ENCODE measurements around the gene STX3.
"Not testable (repeated sequence)": the region's sequence is repeated elsewhere in the genome, so short reads cannot be mapped to it uniquely, and the experiment has no call there.

The STX3 gene

DNA sequence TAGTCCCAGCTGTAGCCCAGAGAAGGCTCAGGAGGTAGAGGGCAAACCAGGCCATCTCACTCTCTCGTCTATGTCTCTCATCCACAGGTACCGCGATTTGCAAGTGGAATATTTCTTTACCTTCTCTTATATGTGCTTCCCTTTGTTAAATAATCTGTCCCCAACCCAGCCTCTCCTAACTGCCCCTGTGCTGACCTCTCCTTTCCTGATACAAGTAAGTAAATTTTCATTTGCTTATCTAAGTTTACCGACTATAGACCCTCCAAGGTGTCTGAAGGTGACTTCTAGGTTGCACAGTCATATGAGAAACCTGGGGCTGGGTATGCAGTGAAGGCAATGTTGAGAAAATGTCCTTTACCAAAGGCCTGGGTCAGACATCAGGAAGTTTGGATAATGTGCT lies 90.2 kb downstream of the STX3 start, which contains the start of gene CBLIF:
Gene CBLIF (minus strand): TSS at position 101 of the 400 bp plus-strand sequence. CDS start 46 bp downstream, at position 55.
- no peak within 1 kb of the TSS for H4K8ac ChIP-seq (ENCODE audit: low read depth, low read length)
- H4K5ac ChIP-seq (ENCODE audit: low read length): no peak within 1 kb of the TSS
- H3K18ac ChIP-seq (ENCODE audit: low read length): no peak within 1 kb of the TSS
- H2BK120ac ChIP-seq (ENCODE audit: low read depth, low read length): no peak within 1 kb of the TSS
- H3K4ac ChIP-seq (ENCODE audit: low read depth, low read length): no peak within 1 kb of the TSS
- no peak within 1 kb of the TSS for H3K56ac ChIP-seq (ENCODE audit: low read length)
- H2BK5ac ChIP-seq (ENCODE audit: low read length): no peak within 1 kb of the TSS
- H3K27ac ChIP-seq (ENCODE audit: low read depth, low read length): no peak within 1 kb of the TSS
- no peak within 1 kb of the TSS for H2BK15ac ChIP-seq (replicated peaks; ENCODE audit: low read depth)
- no peak within 1 kb of the TSS for H3K9ac ChIP-seq (ENCODE audit: low read length)
- H3K27me3 ChIP-seq (ENCODE audit: insufficient read depth, low read length, poor library complexity): no peaks in the 10 kb centered on the region
- H3K79me1 ChIP-seq (ENCODE audit: low read length): no peaks in the 10 kb centered on the region
- H3K79me2 ChIP-seq (ENCODE audit: control insufficient read depth, insufficient read depth, low read length): no peaks in the 10 kb centered on the region
- H3K4me2 ChIP-seq (ENCODE audit: low read length): no peak within 1 kb of the TSS
- no peaks in the 10 kb centered on the region for H3K36me3 ChIP-seq (ENCODE audit: control insufficient read depth, insufficient read depth, low read length)
- H3K23ac ChIP-seq (ENCODE audit: low read length): no peak within 1 kb of the TSS
- DNase-seq: no peak
- H3K4me3 ChIP-seq (ENCODE audit: low read length): no peak within 1 kb of the TSS
- H3K4me1 ChIP-seq (ENCODE audit: control insufficient read depth, low read depth, low read length): no peaks in the 10 kb centered on the region
- no peak within 1 kb of the TSS for H2AK5ac ChIP-seq (ENCODE audit: low read length)
- WGBS (ENCODE audit: extremely low coverage, insufficient coverage, low lambda C conversion rate): no CpG with 5 or more reads among the region's 4 CpGs

DNA sequence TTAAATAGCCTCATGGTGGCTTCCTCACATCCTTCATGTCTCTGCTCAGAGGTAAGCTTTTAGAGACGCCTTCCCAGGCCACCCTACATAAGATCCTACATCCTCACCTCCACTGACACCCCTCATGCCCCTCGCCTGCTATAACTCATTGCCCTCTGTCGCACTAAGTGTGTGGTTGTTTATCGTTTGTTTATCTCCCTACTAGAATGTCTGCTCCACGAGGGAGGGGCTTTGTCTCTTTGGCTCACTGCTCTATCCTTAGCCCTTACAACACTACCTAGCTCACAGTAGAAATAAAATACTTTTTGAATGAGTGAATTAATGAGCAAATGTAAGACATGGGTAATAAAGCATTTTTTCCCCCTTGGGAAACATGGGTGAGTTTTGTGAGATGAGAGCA lies 91.4 kb downstream of the STX3 start:
- Histone ChIP-seq H4K8ac (ENCODE audit: low read depth, low read length) (no peak overlapping the region), H3K79me2 (ENCODE audit: control insufficient read depth, insufficient read depth, low read length) (no peaks in the 10 kb centered on the region), H3K56ac (ENCODE audit: low read length) (no peak overlapping the region), H3K27ac (ENCODE audit: low read depth, low read length) (no peak overlapping the region), H2BK120ac (ENCODE audit: low read depth, low read length) (no peak overlapping the region), H3K79me1 (ENCODE audit: low read length) (no peaks in the 10 kb centered on the region), H3K4me1 (ENCODE audit: control insufficient read depth, low read depth, low read length) (no peaks in the 10 kb centered on the region), H3K4me2 (ENCODE audit: low read length) (no peak overlapping the region), H2BK5ac (ENCODE audit: low read length) (no peak overlapping the region), H3K23ac (ENCODE audit: low read length) (no peak overlapping the region), H3K9ac (ENCODE audit: low read length) (no peak overlapping the region), H3K27me3 (ENCODE audit: insufficient read depth, low read length, poor library complexity) (no peaks in the 10 kb centered on the region), H3K36me3 (ENCODE audit: control insufficient read depth, insufficient read depth, low read length) (no peaks in the 10 kb centered on the region), H2AK5ac (ENCODE audit: low read length) (no peak overlapping the region), H4K5ac (ENCODE audit: low read length) (no peak overlapping the region), H3K18ac (ENCODE audit: low read length) (no peak overlapping the region), H3K4me3 (ENCODE audit: low read length) (no peak overlapping the region), H2BK15ac (replicated peaks; ENCODE audit: low read depth) (no peak overlapping the region), H3K4ac (ENCODE audit: low read depth, low read length) (no peak overlapping the region)
- WGBS (ENCODE audit: extremely low coverage, insufficient coverage, low lambda C conversion rate): no CpG with 5 or more reads among the region's 5 CpGs
- no peak for DNase-seq

DNA sequence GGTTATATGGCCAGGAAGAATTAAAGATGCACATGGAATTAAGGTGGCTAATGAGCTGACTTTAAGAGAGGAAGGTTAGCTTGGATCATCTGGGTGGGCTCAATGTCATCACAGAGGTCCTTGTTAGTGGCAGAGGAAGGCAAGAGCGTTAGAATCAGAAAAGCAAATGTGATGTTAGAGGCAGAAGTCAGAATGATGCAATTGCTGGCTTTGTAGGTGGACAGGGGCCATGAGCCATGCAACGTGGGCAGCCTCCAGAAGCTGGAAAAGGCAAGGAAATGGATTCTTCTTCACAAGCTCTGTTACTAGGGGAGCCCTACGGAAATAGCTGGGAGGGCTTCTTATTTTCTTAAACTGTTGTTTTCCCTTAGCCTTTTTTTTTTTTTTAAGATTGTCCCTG lies 92.5 kb downstream of the STX3 start:
- Histone ChIP-seq H2BK15ac (replicated peaks; ENCODE audit: low read depth) (no peak overlapping the region), H3K79me1 (ENCODE audit: low read length) (no peaks in the 10 kb centered on the region), H3K56ac (ENCODE audit: low read length) (no peak overlapping the region), H4K8ac (ENCODE audit: low read depth, low read length) (no peak overlapping the region), H3K18ac (ENCODE audit: low read length) (no peak overlapping the region), H2BK5ac (ENCODE audit: low read length) (no peak overlapping the region), H3K4ac (ENCODE audit: low read depth, low read length) (no peak overlapping the region), H3K9ac (ENCODE audit: low read length) (no peak overlapping the region), H3K27ac (ENCODE audit: low read depth, low read length) (no peak overlapping the region), H4K5ac (ENCODE audit: low read length) (no peak overlapping the region), H3K36me3 (ENCODE audit: control insufficient read depth, insufficient read depth, low read length) (no peaks in the 10 kb centered on the region), H2BK120ac (ENCODE audit: low read depth, low read length) (no peak overlapping the region), H2AK5ac (ENCODE audit: low read length) (no peak overlapping the region), H3K79me2 (ENCODE audit: control insufficient read depth, insufficient read depth, low read length) (no peaks in the 10 kb centered on the region), H3K4me3 (ENCODE audit: low read length) (no peak overlapping the region), H3K4me2 (ENCODE audit: low read length) (no peak overlapping the region), H3K27me3 (ENCODE audit: insufficient read depth, low read length, poor library complexity) (no peaks in the 10 kb centered on the region), H3K23ac (ENCODE audit: low read length) (no peak overlapping the region), H3K4me1 (ENCODE audit: control insufficient read depth, low read depth, low read length) (no peaks in the 10 kb centered on the region)
- no peak for DNase-seq
- no CpG with 5 or more reads among the region's 3 CpGs for WGBS (ENCODE audit: extremely low coverage, insufficient coverage, low lambda C conversion rate)

DNA sequence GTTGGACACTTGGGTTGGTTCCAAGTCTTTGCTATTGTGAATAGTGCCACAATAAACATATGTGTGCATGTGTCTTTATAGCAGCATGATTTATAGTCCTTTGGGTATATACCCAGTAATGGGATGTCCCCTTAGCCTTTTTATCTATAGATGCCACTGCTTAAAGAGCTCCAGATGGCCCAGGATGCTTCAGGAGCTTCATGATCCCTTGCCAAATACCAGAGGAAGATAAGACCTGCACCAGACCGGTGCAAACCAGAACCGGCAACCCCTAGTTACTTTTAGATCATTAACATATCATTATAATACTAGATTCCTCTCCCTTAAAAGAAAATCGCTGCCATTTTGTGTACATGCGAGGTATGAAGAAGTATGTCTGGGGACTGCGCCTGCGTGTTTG lies 93.3 kb downstream of the STX3 start:
- H2BK15ac ChIP-seq (replicated peaks; ENCODE audit: low read depth); H3K4ac ChIP-seq (ENCODE audit: low read depth, low read length); H3K23ac ChIP-seq (ENCODE audit: low read length); H3K79me1 ChIP-seq (ENCODE audit: low read length); H4K8ac ChIP-seq (ENCODE audit: low read depth, low read length); H3K27me3 ChIP-seq (ENCODE audit: insufficient read depth, low read length, poor library complexity); H3K4me3 ChIP-seq (ENCODE audit: low read length); H2BK120ac ChIP-seq (ENCODE audit: low read depth, low read length); H3K9ac ChIP-seq (ENCODE audit: low read length); H3K4me1 ChIP-seq (ENCODE audit: control insufficient read depth, low read depth, low read length); H2AK5ac ChIP-seq (ENCODE audit: low read length); H3K56ac ChIP-seq (ENCODE audit: low read length); H3K18ac ChIP-seq (ENCODE audit: low read length); H2BK5ac ChIP-seq (ENCODE audit: low read length); H3K36me3 ChIP-seq (ENCODE audit: control insufficient read depth, insufficient read depth, low read length); H3K79me2 ChIP-seq (ENCODE audit: control insufficient read depth, insufficient read depth, low read length); H3K4me2 ChIP-seq (ENCODE audit: low read length); H4K5ac ChIP-seq (ENCODE audit: low read length); DNase-seq; H3K27ac ChIP-seq (ENCODE audit: low read depth, low read length): not testable (repeated sequence)
- WGBS (ENCODE audit: extremely low coverage, insufficient coverage, low lambda C conversion rate): no CpG with 5 or more reads among the region's 6 CpGs

DNA sequence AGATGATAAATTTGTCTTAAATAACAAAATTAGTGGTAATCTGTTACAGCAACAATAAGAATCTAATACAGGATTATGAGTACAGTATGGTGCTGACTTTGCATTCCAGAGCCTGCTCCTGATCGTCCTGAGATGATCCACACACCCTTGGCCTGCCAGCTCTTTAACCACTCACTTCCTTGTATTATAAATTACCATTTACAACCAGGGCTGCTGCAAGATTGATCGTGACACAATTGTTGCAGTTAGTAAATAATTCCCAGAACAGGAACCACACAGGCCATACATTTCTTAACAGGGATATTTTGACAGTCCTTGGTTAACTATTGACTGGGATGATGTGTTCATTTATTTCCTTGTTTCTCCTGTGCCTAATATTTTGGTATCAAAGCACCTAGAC lies 94.0 kb downstream of the STX3 start:
- H4K8ac ChIP-seq (ENCODE audit: low read depth, low read length): no peak overlapping the region
- H2AK5ac ChIP-seq (ENCODE audit: low read length): no peak overlapping the region
- no peaks in the 10 kb centered on the region for H3K27me3 ChIP-seq (ENCODE audit: insufficient read depth, low read length, poor library complexity)
- H3K36me3 ChIP-seq (ENCODE audit: control insufficient read depth, insufficient read depth, low read length): no peaks in the 10 kb centered on the region
- H4K5ac ChIP-seq (ENCODE audit: low read length): no peak overlapping the region
- no peak overlapping the region for H2BK120ac ChIP-seq (ENCODE audit: low read depth, low read length)
- H3K4me3 ChIP-seq (ENCODE audit: low read length): no peak overlapping the region
- no peaks in the 10 kb centered on the region for H3K4me1 ChIP-seq (ENCODE audit: control insufficient read depth, low read depth, low read length)
- no peak overlapping the region for H2BK15ac ChIP-seq (replicated peaks; ENCODE audit: low read depth)
- no peak overlapping the region for H3K23ac ChIP-seq (ENCODE audit: low read length)
- no peaks in the 10 kb centered on the region for H3K79me2 ChIP-seq (ENCODE audit: control insufficient read depth, insufficient read depth, low read length)
- H3K4me2 ChIP-seq (ENCODE audit: low read length): no peak overlapping the region
- no peak overlapping the region for H3K18ac ChIP-seq (ENCODE audit: low read length)
- H3K79me1 ChIP-seq (ENCODE audit: low read length): no peaks in the 10 kb centered on the region
- no peak overlapping the region for H3K4ac ChIP-seq (ENCODE audit: low read depth, low read length)
- H2BK5ac ChIP-seq (ENCODE audit: low read length): no peak overlapping the region
- H3K9ac ChIP-seq (ENCODE audit: low read length): no peak overlapping the region
- DNase-seq: no peak
- H3K27ac ChIP-seq (ENCODE audit: low read depth, low read length): no peak overlapping the region
- WGBS (ENCODE audit: extremely low coverage, insufficient coverage, low lambda C conversion rate): no CpG with 5 or more reads among the region's 2 CpGs
- H3K56ac ChIP-seq (ENCODE audit: low read length): no peak overlapping the region

DNA sequence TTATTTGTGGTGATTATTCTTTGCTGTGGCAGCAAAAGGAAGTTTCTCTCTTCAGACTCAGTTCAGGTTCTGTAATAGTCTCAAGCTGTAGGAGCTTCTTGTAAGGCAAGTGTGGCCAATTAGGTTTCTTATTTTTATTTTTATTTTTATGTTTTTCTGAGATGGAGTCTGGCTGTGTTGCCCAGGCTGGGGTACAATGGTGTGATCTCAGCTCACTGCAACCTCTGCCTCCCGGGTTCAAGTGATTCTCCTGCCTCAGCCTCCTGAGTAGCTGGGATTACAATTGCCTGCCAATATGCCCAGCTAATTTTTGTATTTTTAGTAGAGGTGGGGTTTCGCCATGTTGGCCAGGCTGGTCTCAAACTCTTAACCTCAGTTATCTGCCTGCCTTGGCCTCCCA lies 94.4 kb downstream of the STX3 start:
- not testable (repeated sequence) for H3K56ac ChIP-seq (ENCODE audit: low read length); H3K23ac ChIP-seq (ENCODE audit: low read length); H3K27me3 ChIP-seq (ENCODE audit: insufficient read depth, low read length, poor library complexity); H4K8ac ChIP-seq (ENCODE audit: low read depth, low read length); H3K4me2 ChIP-seq (ENCODE audit: low read length); H4K5ac ChIP-seq (ENCODE audit: low read length); H3K4ac ChIP-seq (ENCODE audit: low read depth, low read length); DNase-seq; H2BK120ac ChIP-seq (ENCODE audit: low read depth, low read length); H3K36me3 ChIP-seq (ENCODE audit: control insufficient read depth, insufficient read depth, low read length); H3K4me3 ChIP-seq (ENCODE audit: low read length); H3K79me1 ChIP-seq (ENCODE audit: low read length); H3K27ac ChIP-seq (ENCODE audit: low read depth, low read length); H3K9ac ChIP-seq (ENCODE audit: low read length); H2BK15ac ChIP-seq (replicated peaks; ENCODE audit: low read depth); H2AK5ac ChIP-seq (ENCODE audit: low read length); H2BK5ac ChIP-seq (ENCODE audit: low read length); H3K79me2 ChIP-seq (ENCODE audit: control insufficient read depth, insufficient read depth, low read length); H3K4me1 ChIP-seq (ENCODE audit: control insufficient read depth, low read depth, low read length); H3K18ac ChIP-seq (ENCODE audit: low read length)
- no CpG with 5 or more reads among the region's 2 CpGs for WGBS (ENCODE audit: extremely low coverage, insufficient coverage, low lambda C conversion rate)

Data from mesendoderm (in vitro differentiated cells).